Transverse colon (tissue), 4 donors: Measurements from ENCODE around the gene FRMPD4.

Experiments
- CTCF ChIP-seq, 5 experiments: fragments of 200-600 bp in 3 of 5; fragments of 450-650 bp in 2 of 5; sonication (generic) in 3 of 5; IDR thresholded peaks; 1 replicate in 2 of 5; 2 replicates in 3 of 5; pipeline ENCODE4 v1.5.1; 2016 to 2017; ENCODE audit warnings: antibody characterized with exemption in 5 of 5, inconsistent platforms in 3 of 5, mild to moderate bottlenecking in 2 of 5, moderate library complexity in 1 of 5
- POLR2A ChIP-seq: fragments of 450-650 bp; IDR thresholded peaks from one replicate; pipeline ENCODE4 v1.6.1; 2016; ENCODE audit warnings: antibody characterized with exemption, mild to moderate bottlenecking, moderate library complexity
- POLR2AphosphoS5 ChIP-seq, 3 donors: sonication (generic); formaldehyde crosslinking; IDR thresholded peaks; one replicate each; pipeline ENCODE4 v1.6.1; 2016; ENCODE audit warnings: antibody characterized with exemption in 3 of 3

DNA sequence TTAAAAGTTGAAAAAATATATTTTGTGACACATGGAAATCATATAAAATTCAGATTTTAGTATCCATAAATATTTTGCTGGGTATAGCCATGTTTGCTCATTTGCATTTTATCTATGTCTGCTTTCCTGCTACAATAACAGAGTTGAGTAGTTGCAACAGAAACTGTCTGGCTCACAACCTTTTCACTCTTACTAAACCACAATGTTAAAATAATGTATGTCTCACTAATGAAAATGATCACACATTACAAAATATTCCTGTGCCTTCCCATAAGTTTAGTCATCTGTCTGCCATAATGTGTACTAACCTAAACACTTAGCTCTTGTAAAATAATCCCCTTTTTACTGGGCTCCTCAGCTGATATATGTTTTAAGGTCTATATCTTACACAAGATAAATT, 479.0 kb downstream of the FRMPD4 start:
- TF ChIP-seq CTCF (IDR thresholded peaks at IDR 0.05) = no peak
- no peak for TF ChIP-seq POLR2A
- no peak for TF ChIP-seq POLR2AphosphoS5 (IDR thresholded peaks at IDR 0.05)
